Right lung (tissue), 5 donors: Measurements from ENCODE around the gene TNFRSF1A. TPM values are rescaled to one million over a fixed set of nuclear protein-coding genes. Genes with fewer than 3 reads are reported as not detected.
A peak's percentile ranks its signal among the peaks of the same experiment; 100 is the strongest.
"Not testable (repeated sequence)": the region's sequence is repeated elsewhere in the genome, so short reads cannot be mapped to it uniquely, and the experiment has no call there.

ENCODE experiments used
- DNase-seq, 2 donors: peaks; one replicate each; pipeline ENCODE4 v3.0.0-alpha.2; 2013
- polyA plus RNA-seq, 5 donors: library from polyadenylated mRNA; unstranded; fragments of 120-200 nt; gene quantifications; one replicate each; pipeline versions ENCODE4 v1.2.1 to v1.2.3, GENCODE V29; 2013; ENCODE audit warnings: inconsistent platforms in 1 of 5, low replicate concordance in 1 of 5; ENCODE audit not compliant: insufficient read length in 5 of 5, insufficient read depth in 1 of 5

The TNFRSF1A gene
- polyA plus RNA-seq, 5 donors: 115 to 142 (median 133) TPM

- peak in 1 of 2 donors; percentile 54 for DNase-seq
These were observed 19.0 kb upstream of the TNFRSF1A start for GRCh38 chr12:6360578-6361490.

DNA sequence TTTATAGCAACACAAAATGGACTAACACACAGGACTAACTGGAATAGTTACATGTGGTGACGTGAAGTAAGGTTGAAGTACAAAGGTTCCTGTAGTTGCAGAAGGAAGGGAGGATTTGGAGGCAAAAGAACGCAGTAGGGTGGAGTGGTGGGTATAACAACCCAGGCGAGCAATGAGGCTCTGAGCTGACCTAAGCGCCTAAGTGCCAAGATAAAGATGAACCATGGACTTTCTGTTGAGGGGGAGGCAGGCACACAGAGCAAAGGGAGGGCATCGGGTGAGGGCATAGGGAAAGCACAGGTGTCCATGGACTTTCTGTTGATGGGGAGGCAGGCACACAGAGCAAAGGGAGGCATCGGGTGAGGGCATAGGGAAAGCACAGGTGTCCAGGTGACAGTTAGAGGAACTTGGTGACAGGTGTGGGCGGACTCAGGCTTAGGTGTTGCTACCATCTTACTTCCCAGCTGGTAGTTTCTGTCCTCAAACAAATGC lies 18.2 kb upstream of the TNFRSF1A start:
- no peak for DNase-seq

DNA sequence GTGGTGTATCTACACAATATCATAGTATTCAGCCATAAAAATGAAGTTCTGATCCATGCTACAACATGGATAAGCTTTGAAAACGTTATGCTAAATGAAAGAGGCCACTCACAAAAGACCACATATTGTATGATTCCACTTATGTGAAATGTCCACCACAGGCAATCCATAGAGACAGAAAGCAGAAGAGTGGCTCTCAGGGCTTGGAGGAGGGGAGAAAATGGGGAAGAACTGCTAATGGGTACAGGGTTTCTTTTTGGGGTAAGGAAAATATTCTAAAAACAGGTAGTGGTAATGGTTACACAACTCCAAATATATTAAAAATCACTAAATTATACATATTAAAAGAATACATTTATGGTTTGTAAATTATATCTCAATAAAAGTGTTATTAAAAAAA lies 17.0 kb upstream of the TNFRSF1A start:
- DNase-seq: no peak

DNA sequence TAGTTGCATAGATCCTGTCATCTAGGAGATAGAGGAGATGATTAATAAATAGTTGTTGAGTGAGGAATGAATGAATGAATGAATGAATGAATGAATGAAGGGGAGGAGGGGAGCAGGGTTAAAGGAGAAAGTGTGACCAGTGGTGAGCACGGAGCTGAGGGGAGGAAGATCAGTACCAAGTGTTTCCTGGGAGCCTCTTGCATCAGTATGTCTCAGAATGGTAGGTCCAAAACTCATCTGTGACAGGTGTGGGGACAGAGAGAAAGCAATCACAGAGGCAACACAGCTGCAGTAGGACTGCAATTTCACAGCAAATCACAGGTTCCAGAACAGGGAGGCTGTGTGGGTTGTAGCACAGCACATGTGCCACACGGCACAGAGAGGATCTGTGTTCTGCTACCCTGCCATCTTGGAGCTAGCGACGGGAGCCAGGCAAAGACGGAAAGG lies 14.5 kb upstream of the TNFRSF1A start:
- no peak for DNase-seq

GRCh38 chr12:6355491-6356373 lies 13.9 kb upstream of the TNFRSF1A start:
- no peak for DNase-seq

DNA sequence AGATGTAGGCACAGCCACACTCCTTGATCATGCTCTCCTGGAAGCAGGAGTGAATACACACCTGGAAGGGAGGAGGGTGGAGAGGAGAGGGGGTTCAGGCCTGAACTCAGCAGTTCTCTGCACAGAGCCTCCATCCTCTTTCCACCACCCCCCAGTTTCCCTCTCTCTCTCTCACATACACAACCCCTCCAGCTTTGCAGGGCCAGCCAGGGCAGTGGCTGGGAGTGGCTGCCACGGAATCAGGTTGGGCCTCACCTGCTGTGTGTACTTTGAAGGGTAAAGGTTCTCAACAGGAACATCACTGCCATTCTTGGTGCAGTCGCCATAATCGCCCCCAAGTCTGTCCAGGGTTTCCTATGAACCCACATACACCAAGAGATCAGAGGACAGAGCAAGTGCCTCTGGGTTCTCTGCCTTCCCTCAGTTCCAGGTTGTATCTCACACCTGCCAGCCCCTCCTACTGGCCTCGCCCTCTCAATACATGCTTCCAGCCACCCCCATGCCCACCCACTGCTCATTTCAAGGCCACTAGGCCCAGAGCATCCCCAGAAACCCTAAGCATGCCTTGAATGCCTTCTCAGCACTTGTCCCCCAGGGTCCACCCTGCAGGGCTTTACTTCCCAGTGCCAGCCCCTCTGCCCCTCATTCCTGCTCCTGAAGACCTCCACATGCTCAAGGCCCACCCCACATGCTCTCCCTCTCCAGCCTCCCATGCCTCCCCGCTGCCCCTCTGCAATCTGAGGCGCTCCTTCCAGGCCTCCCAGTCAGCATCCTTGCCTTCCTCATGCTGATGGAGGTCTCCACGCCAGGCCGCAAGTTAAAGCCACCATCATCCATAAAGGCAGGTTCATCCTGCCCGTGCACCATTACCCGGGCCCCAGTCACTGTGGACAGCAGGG lies 12.9 kb upstream of the TNFRSF1A start:
- DNase-seq: no peak

DNA sequence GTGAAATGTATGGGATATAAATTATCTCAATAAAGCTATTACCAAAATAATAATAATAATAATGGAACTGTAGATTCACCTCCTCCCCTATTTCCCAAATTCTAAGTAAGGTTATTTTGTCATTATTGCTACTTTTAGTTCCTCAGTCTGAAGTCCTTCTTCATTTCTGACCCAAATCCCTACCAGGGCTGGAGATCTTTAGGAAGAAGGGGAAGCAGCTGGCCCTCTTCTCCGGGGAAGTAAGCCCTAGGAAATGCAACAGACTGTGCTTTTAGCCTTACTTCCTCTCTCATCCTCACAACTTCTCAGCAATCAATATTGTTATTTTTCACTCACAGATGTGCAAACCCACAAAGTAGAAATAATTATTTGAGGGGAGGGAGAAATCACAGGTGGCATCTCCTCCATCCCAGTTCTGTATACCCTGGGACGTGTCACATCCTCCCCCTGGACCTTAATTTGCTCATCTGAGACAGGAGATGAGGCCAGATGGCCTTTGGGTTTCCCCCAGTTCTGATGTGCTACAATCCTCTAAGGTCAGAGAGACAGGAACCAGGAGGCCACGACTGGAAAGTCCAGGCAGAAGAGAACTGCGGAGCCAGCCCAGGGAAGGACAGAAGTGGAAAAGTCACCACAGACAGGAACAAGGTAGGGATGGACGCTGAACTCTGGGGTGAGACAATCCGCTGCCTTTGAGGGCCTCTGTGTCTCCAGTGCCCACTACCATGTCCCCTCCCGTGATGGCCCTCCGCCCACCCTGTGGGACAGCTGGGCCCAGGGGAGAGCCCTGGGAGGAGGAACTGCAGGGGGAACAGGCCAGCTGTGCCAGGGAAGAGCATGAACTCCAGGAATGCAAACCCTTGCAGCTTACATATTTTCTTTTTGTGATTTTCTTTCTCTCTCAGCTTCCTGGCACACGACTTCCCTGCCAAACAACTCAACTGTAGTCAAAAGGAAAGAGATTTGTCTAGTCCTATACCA lies 10.6 kb upstream of the TNFRSF1A start:
- no peak for DNase-seq

- no peak for DNase-seq
These were observed 9.7 kb upstream of the TNFRSF1A start for GRCh38 chr12:6351622-6352021.

- peak; percentile 84 to 89 for DNase-seq
These were observed 5.8 kb upstream of the TNFRSF1A start for GRCh38 chr12:6347367-6348338.

- no peak for DNase-seq
These were observed 5.1 kb upstream of the TNFRSF1A start for GRCh38 chr12:6346942-6347341.

DNA sequence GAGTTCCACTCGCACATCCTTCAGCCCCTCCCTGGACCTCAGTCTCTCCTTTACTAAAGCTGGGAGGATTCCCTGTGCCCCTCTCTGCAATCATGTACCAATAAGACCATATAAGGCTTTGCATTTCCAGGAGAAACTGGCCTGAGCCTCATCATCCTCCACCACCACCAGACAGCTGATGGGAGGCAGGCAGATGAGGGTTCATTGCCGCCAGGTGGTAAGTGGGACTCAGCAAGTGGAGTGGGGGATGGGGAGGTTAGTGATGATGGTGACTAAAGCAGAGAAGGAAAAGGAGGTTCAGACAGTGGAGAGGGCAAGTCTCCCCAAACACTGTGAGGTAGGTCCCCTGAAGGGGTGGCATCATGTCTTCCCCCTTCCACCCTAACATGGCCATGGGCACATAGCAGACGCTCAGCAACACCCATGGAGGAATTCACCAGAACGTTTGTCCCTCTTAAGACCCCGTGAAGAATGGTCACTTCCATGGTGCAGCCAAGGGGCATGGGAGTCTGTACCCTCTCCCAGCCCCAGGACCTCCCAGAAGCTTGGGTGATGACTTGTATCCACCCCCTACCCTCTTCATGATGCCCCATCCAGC lies 4.5 kb upstream of the TNFRSF1A start:
- no peak for DNase-seq

GRCh38 chr12:6345319-6346091 lies 3.6 kb upstream of the TNFRSF1A start:
- DNase-seq: no peak

DNA sequence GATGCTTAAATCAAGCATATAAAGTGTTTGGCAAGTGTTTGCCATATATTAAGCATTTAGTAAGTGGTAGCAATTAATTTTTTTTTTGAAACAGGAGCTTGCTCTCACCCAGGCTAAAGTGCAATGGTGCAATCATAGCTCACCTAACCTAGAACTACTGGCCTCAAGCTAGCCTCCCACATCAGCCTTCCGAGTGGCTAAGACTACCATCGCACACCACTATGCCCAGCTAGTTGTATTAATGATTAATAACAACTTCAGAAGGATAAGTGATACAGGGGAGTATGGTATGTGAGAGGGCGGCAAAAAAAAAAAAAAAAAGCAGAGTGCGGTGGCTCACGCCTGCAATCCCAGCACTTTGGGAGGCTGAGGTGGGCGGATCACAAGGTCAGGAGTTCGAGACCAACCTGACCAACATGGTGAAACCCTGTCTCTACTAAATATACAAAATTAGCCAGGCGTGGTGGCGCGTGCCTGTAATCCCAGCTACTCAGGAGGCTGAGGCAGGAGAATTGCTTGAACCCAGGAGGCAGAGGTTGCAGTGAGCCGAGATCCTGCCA lies 2.3 kb upstream of the TNFRSF1A start:
- DNase-seq: not testable (repeated sequence)

GRCh38 chr12:6343518-6343917 lies 1.6 kb upstream of the TNFRSF1A start:
- no peak for DNase-seq

- DNase-seq: no peak
These were observed 439 bp upstream of the TNFRSF1A start for GRCh38 chr12:6342140-6342889.

GRCh38 chr12:6340745-6341416 lies 995 bp downstream of the TNFRSF1A start:
- DNase-seq: no peak
